DMS79 (cell line): ENCODE results near the gene GHR.

ENCODE experiments used
- DNase-seq: peaks from one replicate; lab custom pipeline; 2025; lab: John Stamatoyannopoulos, UW

Gene GHR

DNA sequence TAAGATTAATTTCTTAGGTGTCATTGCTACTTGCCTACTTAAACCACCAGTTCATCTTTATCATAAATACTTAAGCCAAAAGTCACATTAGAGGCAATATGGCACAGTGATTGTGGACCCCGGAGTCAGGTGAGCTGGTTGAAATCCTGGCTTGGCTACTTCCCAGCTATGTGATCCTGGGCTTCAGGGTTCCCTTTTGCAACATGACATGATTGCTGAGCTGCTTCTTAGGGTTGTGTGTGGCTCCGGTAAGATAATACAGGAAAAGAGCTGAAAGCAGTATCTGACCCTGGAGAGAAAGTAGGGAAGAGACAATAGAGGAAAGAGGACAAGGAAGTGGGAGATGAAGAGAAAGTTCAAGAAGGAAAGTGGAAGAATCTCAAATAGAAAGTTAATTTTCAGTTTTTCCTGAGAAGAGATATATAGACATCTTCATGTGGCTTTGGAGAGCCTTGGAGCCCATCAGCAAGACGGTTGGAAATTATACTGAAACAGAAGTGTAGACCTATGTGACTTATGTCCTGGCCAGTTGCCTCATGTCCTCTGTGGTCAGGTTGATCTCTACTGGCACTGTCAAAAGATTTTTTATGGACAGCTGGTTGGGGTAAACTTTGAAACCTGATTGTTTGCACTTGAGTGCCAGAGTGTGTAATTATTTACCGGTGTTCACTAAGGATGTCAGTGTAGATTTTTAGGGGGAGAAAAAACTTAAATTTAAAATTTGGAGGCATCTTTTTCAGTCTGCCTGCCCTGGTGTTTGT lies 93.2 kb downstream of the GHR start:
- DNase-seq, result no peak

- DNase-seq, result no peak
Observed at GRCh38 chr5:42517164-42517563, 93.9 kb downstream of the GHR start.

DNA sequence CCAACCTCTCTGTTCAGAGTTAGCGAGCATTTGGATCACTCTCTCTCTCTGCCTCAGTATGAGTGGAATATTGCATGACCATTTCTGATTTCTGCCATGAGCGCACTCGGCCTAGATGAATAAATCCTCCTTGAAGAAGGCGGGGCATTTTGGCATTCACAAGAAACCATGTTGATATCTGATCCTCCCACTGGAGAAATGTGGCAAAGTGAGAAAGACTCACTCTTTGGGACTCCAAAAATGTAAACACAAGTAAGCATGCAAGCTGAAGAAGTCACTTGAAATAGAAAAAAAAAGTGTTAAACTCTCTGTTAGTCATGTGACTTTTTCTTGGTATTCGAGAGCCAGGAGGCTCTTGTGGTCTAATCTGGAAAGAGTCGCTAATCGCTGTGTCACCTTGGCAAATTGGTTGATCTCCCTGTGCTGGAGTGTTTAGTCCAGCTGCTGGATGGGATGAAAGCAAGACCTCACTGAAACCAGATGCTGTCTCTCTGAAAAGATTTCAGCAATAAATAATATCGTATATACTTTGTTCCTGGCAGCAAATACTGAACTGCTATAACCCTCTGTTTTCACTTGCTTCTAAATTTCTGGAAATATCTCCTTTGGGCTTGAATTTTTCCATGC lies 95.5 kb downstream of the GHR start:
- DNase-seq, result no peak

GRCh38 chr5:42520203-42520602 lies 97.0 kb downstream of the GHR start:
- DNase-seq, result no peak

- no peak for DNase-seq
Observed at GRCh38 chr5:42520957-42521356, 97.7 kb downstream of the GHR start.

DNA sequence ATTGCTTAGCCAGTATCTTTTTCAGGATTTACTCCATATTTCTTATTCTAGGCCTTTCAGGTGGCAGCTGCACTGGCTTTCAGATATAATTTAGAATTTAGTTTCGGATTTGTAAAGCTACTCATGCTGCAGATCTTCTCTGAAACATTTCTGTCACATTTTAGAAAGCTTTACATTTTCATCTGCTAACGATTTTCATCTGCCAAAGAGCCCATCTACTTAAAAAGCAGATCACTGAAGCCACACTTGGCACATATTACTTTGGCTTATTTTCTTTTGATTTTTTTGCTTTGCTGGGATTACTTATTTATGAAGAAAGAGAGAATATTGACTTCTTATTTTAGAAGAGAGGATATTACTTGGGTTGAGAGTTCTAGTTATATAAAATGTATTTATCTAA lies 98.2 kb downstream of the GHR start:
- no peak for DNase-seq

DNA sequence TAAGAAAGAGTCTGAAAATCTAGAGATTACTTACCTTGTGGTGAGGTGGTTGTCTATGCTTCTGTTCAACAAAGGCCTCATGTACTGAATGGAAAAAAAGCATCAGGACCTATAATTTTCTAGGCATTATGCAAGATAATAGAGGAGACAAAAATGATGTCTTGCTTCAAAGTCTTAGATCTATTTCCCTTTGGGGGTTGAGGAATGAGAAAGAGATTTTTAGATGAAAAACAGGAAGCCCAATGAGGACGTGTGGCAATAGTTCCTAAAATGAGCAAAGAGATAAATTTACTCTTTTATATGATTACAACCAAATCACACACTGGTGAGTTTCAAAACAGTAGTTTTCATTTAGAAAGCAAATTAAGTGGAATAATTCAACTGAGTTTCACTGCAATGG lies 99.5 kb downstream of the GHR start:
- no peak for DNase-seq

GRCh38 chr5:42526179-42526578 lies 102.9 kb downstream of the GHR start:
- DNase-seq, result no peak

DNA sequence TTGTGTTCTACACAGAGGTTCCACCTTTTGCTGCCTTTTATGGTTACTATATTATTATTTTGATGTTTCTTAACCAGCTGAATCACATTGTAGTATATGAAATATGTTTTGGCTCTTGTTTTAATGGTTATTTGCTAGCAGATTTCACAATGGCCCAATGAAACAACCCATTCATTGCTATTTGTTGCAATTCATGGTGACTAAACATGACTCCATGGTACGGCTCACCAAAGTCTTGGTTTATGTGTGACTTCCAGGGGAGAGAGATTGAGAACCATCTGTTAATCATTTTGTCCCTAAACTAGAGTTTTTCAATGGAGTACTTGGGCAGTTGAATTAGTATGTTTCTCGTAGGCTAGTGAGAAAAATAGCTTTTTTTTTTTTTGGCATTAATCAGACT lies 108.4 kb downstream of the GHR start:
- no peak for DNase-seq

DNA sequence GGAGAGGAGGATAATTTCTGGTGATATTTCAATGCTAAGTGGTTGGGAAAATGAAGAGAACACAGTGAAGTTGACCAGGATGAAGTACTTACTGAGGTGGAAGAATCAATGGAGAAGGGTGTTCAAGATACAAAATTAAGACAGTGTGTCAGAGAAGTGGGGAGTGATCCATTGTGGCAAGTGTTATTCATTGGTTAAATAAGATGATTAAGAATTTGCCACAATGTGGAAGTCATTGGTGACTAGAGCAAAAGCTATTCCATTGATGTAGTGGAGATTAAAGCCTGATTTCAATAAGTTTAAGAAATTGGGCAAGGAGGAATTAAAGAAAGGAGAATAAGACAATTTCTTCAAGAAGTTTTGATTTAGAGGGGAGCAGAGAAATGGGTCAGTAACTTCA lies 118.9 kb downstream of the GHR start:
- DNase-seq, result no peak

DNA sequence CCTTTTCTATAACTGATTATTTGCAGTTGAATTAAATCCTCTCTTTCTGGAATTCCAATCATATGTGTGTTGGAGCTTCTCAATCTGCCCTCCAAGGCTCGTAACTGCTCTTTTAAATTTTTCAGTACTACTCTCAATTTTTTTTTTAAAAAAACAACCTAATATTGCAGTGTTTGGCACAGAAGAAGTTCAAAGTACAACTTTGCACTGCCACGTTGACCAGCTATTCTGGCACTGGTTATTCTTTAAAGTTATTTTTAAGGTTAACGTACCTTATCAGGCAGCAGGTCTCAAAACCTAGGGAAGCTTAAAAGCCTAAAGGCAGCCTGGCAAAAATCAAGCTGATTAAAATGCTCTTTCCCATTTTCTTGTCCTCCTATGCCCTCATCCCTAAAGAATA lies 120.5 kb downstream of the GHR start:
- no peak for DNase-seq

DNA sequence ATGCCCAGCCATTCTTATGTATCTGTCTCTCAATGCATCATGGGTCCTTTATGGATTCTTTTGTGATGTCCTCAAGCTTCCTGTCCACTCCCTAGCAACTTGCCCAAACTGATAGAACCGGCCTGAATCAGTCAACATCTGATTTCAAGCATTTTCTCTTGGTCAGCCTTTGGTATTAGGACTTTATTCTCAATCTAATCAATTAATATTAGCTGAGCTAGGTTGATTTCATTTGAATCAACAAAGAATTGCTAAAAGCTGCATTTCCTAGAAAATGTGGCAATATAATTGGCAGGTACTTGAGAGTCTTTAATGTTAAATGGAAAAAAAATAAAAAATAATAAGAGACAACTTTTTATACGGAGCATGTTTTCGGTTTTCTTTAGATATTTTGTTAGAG lies 121.8 kb downstream of the GHR start:
- DNase-seq, result no peak

DNA sequence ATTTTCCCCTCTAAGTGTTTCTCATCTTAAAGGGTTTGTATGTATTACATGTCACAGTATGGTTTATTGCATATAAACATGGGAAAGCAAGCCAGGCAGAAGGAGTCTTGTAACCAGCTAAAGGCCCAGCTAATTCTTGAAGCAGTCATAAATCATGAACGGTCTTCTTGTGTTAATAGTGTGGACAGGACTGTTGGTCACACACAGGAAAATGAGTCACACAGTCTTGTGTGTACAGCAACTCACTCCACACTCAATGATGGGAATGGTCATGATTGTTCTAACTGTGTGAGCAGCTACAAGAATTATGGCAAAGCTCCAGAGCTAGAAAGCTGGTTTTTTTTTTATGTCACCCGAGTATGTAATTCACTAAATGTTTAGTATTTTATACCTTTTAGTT lies 123.9 kb downstream of the GHR start:
- no peak for DNase-seq

GRCh38 chr5:42547894-42548293 lies 124.7 kb downstream of the GHR start:
- DNase-seq, result no peak

- DNase-seq, result no peak
Observed at GRCh38 chr5:42552597-42552996, 129.4 kb downstream of the GHR start.

GRCh38 chr5:42553461-42553860 lies 130.2 kb downstream of the GHR start:
- no peak for DNase-seq

DNA sequence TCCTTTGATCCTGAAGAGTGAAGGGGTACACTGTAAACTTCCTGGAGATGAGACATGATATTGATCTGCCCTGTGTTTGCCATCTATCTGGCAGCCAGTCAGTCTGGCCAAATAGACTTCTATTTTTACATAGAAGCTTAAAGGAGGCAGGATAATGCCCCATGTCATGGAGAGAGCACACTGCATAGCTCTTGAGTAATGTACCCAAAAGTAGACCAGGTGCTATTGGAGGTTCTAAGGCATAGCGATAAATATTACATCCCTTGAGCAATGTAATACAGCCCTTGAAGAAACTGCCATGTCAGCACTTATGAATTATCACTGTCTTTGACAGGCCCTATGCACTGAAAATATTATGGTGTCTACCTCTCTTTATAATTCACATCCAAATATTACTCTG lies 131.8 kb downstream of the GHR start:
- DNase-seq, result no peak

GRCh38 chr5:42555797-42556196 lies 132.6 kb downstream of the GHR start:
- DNase-seq, result no peak

- DNase-seq, result no peak
Observed at GRCh38 chr5:42557689-42558088, 134.4 kb downstream of the GHR start.

GRCh38 chr5:42561656-42562055 lies 138.4 kb downstream of the GHR start:
- DNase-seq, result no peak

DNA sequence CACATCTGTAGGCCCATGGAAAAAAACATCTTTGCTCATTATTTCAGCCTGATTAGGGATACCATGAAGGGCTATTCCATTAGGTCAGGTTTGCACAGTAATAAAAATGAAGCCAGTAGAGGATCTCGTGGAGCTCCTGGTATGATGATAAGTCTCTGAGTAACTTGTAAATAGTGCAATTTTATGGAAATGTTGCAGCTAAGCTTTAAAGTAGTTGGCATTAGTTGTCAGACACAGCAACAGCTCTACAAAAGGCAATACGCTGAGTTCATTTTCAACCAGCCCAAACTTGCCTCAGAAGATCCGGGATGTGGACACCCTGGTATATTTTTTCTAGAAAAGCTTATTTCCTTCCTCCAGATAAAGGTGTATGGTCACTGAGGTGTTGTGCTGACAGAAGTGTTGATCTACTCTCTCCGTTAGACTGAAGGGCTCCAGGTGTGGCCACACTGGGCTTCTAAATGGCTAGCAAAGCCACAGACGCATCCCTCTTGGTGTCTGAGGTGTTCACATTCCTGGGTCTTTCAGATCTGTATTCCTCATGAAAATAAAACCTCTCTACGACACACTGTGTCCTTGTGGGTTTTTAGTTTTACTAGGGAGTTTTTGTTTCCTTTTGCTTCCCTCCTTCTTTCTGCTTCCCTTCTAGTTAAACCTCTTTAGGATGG lies 141.6 kb downstream of the GHR start:
- DNase-seq, result no peak

DNA sequence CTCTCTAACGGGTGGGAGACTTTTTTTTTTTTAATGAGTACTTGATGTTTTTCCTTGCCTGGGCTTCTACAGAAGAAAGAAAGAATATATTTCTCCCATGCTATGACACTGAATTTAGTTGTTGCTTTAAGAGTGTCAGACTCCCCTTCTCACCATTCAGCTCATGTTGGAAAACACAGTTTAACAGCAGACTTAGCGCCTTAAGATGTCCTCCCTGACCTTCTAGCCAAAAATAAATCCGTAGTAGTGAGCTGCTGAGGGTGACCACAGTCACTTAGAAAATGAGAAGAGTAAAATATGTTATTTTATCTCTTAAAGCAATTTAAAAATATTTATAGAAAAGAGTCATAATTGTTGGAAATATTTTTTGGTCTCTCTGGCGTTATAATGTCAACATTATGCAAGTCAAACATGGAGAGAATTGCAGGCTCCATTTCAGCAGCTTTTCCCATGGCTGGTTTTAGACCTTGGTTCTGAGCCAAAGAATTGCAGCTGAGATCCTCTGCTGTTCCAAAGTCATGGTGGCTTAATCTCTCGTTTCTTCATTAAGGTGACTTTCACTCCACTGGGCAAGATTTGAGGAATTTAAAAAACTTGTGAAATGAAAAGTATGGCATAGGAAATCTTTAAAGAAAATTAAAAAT lies 143.5 kb downstream of the GHR start:
- no peak for DNase-seq

GRCh38 chr5:42569325-42569724 lies 146.1 kb downstream of the GHR start:
- DNase-seq, result no peak
